ENCODE data around the gene SPON2.

DNA sequence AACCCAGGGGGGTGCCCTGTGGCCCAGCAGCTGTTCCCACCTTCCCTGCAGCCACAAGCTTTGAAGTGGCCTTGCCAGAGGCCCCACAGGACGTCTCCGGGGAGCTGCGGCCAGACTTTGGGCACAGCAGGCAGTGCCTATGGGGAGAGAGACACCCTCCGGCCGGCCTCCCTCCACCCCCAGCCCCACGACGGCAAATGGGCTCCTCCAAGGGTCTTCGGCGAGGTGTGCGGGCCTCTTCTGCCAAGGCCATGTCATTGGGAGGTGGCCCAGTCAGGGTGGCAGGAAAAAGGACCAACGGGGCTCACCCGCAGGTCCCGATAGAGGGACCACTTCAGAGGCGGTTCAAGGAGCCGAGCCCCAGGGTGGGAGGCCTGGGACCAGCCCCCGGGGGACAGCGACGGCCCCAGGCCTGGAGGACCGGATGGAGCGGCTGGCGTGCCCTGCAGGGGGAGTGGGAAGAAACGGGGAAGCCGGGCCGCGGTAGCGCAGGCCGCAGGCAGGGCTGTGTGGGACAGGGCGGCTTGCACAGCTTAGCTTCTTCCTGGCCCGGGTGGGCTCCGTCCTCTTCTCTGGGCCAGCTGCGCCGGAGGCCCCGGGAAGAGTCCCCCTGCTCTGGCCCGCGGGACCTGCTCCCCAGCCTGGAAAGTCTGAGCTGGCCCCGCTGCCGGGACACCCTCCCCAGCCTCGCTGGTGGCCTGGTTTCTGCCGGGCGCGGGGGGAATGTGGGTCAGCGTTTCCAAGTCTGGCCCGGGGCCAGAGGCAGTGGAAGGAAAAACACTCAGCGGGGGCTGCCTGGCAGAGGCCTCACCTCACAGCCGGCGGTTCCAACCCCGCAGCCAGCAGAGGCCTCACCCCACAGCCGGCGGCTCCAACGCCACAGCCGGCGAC, 21.9 kb upstream of the SPON2 start:
- TF ChIP-seq, protein P1, sequence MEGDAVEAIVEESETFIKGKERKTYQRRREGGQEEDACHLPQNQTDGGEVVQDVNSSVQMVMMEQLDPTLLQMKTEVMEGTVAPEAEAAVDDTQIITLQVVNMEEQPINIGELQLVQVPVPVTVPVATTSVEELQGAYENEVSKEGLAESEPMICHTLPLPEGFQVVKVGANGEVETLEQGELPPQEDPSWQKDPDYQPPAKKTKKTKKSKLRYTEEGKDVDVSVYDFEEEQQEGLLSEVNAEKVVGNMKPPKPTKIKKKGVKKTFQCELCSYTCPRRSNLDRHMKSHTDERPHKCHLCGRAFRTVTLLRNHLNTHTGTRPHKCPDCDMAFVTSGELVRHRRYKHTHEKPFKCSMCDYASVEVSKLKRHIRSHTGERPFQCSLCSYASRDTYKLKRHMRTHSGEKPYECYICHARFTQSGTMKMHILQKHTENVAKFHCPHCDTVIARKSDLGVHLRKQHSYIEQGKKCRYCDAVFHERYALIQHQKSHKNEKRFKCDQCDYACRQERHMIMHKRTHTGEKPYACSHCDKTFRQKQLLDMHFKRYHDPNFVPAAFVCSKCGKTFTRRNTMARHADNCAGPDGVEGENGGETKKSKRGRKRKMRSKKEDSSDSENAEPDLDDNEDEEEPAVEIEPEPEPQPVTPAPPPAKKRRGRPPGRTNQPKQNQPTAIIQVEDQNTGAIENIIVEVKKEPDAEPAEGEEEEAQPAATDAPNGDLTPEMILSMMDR (optimal IDR thresholded peaks at IDR 0.05 in 1 of 3, IDR thresholded peaks at IDR 0.05 in 1 of 3, conservative IDR thresholded peaks at IDR 0.05 in 1 of 3; ENCODE audit: extremely low read depth in 1 of 3, insufficient read depth in 2 of 3, low read length in 3 of 3) = no peak
- TF ChIP-seq EZH2 (IDR thresholded peaks at IDR 0.05; ENCODE audit: low read length) = no peak

Data from keratinocyte (primary cell).